ENCODE data around the gene TBL3.

The TBL3 gene

GRCh38 chr16:2023092-2024031 lies 51.5 kb downstream of the TBL3 start:
- DNase-seq = peak; percentile 81

GRCh38 chr16:2024032-2024420 lies 52.2 kb downstream of the TBL3 start:
- no peak for DNase-seq

GRCh38 chr16:2025251-2025650 lies 53.4 kb downstream of the TBL3 start:
- no peak for DNase-seq

GRCh38 chr16:2025878-2026460 lies 54.1 kb downstream of the TBL3 start:
- no peak for DNase-seq

- DNase-seq = no peak
Measured at GRCh38 chr16:2026461-2027023, 54.7 kb downstream of the TBL3 start, which contains the start of gene NHERF2. Gene NHERF2 (plus strand): TSS chr16:2026902. CDS start chr16:2027006, 104 bp downstream.

- no peak for DNase-seq
Measured at GRCh38 chr16:2027024-2028010, 55.5 kb downstream of the TBL3 start.

- DNase-seq = no peak
Measured at GRCh38 chr16:2028146-2028545, 56.3 kb downstream of the TBL3 start.

GRCh38 chr16:2028620-2029220 lies 56.9 kb downstream of the TBL3 start:
- no peak for DNase-seq

GRCh38 chr16:2029350-2029749 lies 57.5 kb downstream of the TBL3 start:
- no peak for DNase-seq

- no peak for DNase-seq
Measured at GRCh38 chr16:2030036-2030435, 58.2 kb downstream of the TBL3 start.

- DNase-seq = no peak
Measured at GRCh38 chr16:2031081-2031577, 59.3 kb downstream of the TBL3 start.
